GM10248 (cell line): Measurements from ENCODE around the gene ZCCHC7.

ENCODE experiments used
- CTCF ChIA-PET: fragments of 300-600 bp; sonication (Branson Sonifier 250); formaldehyde crosslinking; extraction: SDS; loops from one replicate; lab custom pipeline; 2021; ENCODE audit warnings: antibody characterized with exemption; lab: Yijun Ruan, JAX
- POLR2A ChIA-PET: fragments of 350-650 bp; sonication (Branson Sonifier 250); formaldehyde crosslinking; extraction: SDS; loops from one replicate; lab custom pipeline; 2020; ENCODE audit warnings: antibody characterized with exemption; lab: Yijun Ruan, JAX
- DNase-seq: peaks from one replicate; pipeline ENCODE4 v3.0.0; 2012; ENCODE audit errors: extremely low spot score
- TF ChIP-seq, protein P1 (sequence below): IDR thresholded peaks from 2 replicates; pipeline ENCODE4 v1.5.1; 2012; ENCODE audit warnings: mild to moderate bottlenecking, low read depth; ENCODE audit errors: extremely low read depth, missing control alignments, control extremely low read depth

ZCCHC7 gene

GRCh38 chr9:37399336-37399735 is 279.0 kb downstream of the ZCCHC7 start:
- ChIA-PET POLR2A (no interaction called here), CTCF (interaction anchor here (0.8 to 22.3 kb wide), 5 partner anchors 9 to 98 kb away, joined by 3 to 359 read pairs (median 3); no protein-coding TSS in a partner anchor)
- DNase-seq = no peak
- TF ChIP-seq, protein P1, sequence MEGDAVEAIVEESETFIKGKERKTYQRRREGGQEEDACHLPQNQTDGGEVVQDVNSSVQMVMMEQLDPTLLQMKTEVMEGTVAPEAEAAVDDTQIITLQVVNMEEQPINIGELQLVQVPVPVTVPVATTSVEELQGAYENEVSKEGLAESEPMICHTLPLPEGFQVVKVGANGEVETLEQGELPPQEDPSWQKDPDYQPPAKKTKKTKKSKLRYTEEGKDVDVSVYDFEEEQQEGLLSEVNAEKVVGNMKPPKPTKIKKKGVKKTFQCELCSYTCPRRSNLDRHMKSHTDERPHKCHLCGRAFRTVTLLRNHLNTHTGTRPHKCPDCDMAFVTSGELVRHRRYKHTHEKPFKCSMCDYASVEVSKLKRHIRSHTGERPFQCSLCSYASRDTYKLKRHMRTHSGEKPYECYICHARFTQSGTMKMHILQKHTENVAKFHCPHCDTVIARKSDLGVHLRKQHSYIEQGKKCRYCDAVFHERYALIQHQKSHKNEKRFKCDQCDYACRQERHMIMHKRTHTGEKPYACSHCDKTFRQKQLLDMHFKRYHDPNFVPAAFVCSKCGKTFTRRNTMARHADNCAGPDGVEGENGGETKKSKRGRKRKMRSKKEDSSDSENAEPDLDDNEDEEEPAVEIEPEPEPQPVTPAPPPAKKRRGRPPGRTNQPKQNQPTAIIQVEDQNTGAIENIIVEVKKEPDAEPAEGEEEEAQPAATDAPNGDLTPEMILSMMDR = no peak

GRCh38 chr9:37404590-37404989 is 284.2 kb downstream of the ZCCHC7 start:
- POLR2A ChIA-PET = no interaction called here
- CTCF ChIA-PET = interaction anchor here (1.9 to 22.3 kb wide), 4 partner anchors 8 to 34 kb away, joined by 8 to 359 read pairs (median 123); no protein-coding TSS in a partner anchor
- TF ChIP-seq, protein P1 = no peak
- DNase-seq = no peak

- no peak for DNase-seq
Observed at GRCh38 chr9:37405350-37405749, 285.0 kb downstream of the ZCCHC7 start.

GRCh38 chr9:37405764-37406380 is 285.5 kb downstream of the ZCCHC7 start:
- no peak for DNase-seq
- ChIA-PET CTCF (interaction anchor here (1.8 to 22.3 kb wide), 4 partner anchors 9 to 410 kb away, joined by 7 to 359 read pairs (median 124); no protein-coding TSS in a partner anchor), POLR2A (interaction anchor here (0.6 to 1.0 kb wide), 3 partner anchors 9 to 1714 kb away, joined by 3 to 6 read pairs (median 5); no protein-coding TSS in a partner anchor)
- TF ChIP-seq, protein P1 = no peak

More at GRCh38 chr9:37405350-37405749, 285.0 kb downstream of the ZCCHC7 start:
- TF ChIP-seq, protein P1 = no peak
- ChIA-PET POLR2A (interaction anchor here (0.6 to 1.0 kb wide), 3 partner anchors 10 to 1713 kb away, joined by 3 to 6 read pairs (median 5); no protein-coding TSS in a partner anchor), CTCF (interaction anchor here (1.8 to 22.3 kb wide), 4 partner anchors 10 to 409 kb away, joined by 7 to 359 read pairs (median 122); no protein-coding TSS in a partner anchor)

- CTCF ChIA-PET = interaction anchor here (0.9 to 22.3 kb wide), 13 partner anchors 9 to 553 kb away, joined by 3 to 359 read pairs (median 4); no protein-coding TSS in a partner anchor
- no peak for DNase-seq
- POLR2A ChIA-PET = interaction anchor here (0.6 kb wide), 1 partner anchor 16 kb away, joined by 3 read pairs; no protein-coding TSS in a partner anchor
- TF ChIP-seq, protein P1 = no peak
Observed at GRCh38 chr9:37406603-37407401, 286.4 kb downstream of the ZCCHC7 start.

DNA sequence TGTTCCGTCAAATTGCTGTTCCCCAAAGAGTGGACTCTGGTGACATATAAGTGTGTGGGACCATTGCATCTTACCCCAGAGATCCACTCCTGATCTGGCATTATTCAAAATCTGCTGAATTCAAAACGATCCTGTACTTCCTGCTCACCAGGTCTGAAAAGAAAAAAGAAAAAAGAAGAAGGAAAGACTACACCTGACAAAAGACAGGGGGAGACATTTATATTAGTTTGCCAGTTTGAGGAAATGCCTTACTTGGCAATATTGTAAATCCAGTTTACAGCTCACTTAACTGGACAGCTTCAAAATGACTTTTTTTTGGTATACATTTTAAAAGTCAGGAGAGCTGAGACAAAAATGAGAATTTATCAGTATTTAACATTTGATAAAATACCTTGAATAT is 287.1 kb downstream of the ZCCHC7 start:
- TF ChIP-seq, protein P1 = peak; percentile 34
- ChIA-PET CTCF (interaction anchor here (1.2 to 22.3 kb wide), 12 partner anchors 8 to 554 kb away, joined by 3 to 359 read pairs (median 4); no protein-coding TSS in a partner anchor), POLR2A (interaction anchor here (0.6 kb wide), 1 partner anchor 17 kb away, joined by 3 read pairs; no protein-coding TSS in a partner anchor)
- no peak for DNase-seq
